Measurements from ENCODE around the gene TEAD3.
"Not testable (repeated sequence)": the region's sequence is repeated elsewhere in the genome, so short reads cannot be mapped to it uniquely, and the experiment has no call there.

TEAD3 gene

DNA sequence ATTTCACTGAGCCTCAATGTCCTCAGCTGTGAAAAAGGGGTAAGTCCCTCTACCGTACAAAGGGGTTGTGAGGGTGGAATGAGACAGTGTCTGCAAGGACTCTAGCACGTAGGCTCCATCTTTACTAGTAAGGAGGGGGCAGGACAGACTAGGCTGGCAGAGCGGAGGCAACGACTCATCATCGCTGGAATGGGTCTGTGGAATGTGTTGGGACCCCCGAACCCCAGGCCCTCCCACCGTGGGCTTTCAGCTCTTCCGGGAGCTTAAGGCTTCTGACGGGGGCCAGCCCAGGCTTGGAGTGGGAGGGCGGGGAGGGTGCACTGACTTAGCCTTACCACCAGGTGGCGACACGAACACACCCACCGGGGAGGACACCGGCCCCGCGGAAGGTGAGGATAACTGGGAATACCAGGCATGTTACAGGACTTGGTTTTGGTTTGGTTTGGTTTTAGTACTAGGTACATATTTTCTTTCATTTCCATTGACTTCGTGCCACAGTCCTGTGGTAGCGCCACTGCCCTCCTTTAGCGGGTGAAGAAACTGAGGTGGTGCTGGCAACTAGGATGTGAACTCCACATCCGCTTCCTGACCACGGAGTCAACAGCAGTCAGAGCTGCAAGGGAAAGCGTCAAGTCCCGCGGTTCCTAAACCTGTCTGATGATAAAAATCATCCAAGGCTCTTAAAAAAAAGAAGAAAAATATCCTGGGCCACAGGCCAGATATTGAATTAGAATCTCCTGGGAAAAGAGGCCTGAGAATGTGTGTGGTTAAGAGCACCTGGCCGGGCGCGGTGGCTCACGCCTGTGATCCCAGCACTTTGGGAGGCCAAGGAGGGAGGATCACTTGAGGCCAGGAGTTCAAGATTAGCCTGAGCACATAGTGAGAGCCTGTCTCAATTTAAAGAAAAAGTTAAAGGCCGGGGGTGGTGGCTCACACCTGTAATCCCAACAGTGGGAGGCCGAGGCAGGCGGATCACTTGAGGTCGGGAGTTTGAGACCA lies 26.1 kb upstream of the TEAD3 start:
- H3K9me3 ChIP-seq (ENCODE audit: control insufficient read depth, insufficient read depth, low read length): no peaks in the 10 kb centered on the region
- no peaks in the 10 kb centered on the region for H3K36me3 ChIP-seq (ENCODE audit: control insufficient read depth, insufficient read depth, low read length)
- WGBS (ENCODE audit: insufficient coverage, insufficient read length): no CpG with 5 or more reads among the region's 32 CpGs
- no peaks in the 10 kb centered on the region for H3K27me3 ChIP-seq (ENCODE audit: control insufficient read depth, insufficient read depth, low read length)
- no peak overlapping the region for H3K27ac ChIP-seq (ENCODE audit: low read length)
- no peak overlapping the region for H3K4me3 ChIP-seq (ENCODE audit: low read length)
- H3K4me1 ChIP-seq (ENCODE audit: control insufficient read depth, insufficient read depth, low read length): no peaks in the 10 kb centered on the region
- peak; percentile 50 for DNase-seq (ENCODE audit: low read depth, low spot score)

DNA sequence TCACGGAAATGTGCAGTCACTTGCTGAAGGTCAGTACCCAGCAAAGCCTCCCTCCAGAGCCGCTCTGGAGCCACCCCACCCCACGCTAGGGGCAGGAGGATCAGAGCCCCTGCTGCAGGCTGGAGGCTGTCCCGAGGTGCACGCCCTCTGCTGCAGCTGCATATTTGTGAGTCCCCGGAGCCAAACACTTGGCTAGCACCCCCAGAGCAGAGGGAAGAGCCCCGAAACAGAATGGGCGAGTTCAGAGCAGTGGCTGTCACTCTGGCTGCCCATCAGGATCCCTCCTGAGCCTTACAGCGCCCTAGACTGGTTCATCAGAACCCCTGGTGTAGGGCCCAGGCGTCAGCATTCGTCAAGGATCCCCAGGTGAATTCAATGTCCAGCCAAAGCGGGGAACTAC lies 25.3 kb upstream of the TEAD3 start:
- H3K27ac ChIP-seq (ENCODE audit: low read length): no peak overlapping the region
- H3K9me3 ChIP-seq (ENCODE audit: control insufficient read depth, insufficient read depth, low read length): no peaks in the 10 kb centered on the region
- no peak for DNase-seq (ENCODE audit: low read depth, low spot score)
- no peaks in the 10 kb centered on the region for H3K27me3 ChIP-seq (ENCODE audit: control insufficient read depth, insufficient read depth, low read length)
- H3K4me1 ChIP-seq (ENCODE audit: control insufficient read depth, insufficient read depth, low read length): no peaks in the 10 kb centered on the region
- WGBS (ENCODE audit: insufficient coverage, insufficient read length): no CpG with 5 or more reads among the region's 12 CpGs
- H3K36me3 ChIP-seq (ENCODE audit: control insufficient read depth, insufficient read depth, low read length): no peaks in the 10 kb centered on the region
- H3K4me3 ChIP-seq (ENCODE audit: low read length): no peak overlapping the region

- no peaks in the 10 kb centered on the region for H3K9me3 ChIP-seq (ENCODE audit: control insufficient read depth, insufficient read depth, low read length)
- no CpG with 5 or more reads among the region's 4 CpGs for WGBS (ENCODE audit: insufficient coverage, insufficient read length)
- no peak overlapping the region for H3K27ac ChIP-seq (ENCODE audit: low read length)
- DNase-seq (ENCODE audit: low read depth, low spot score): no peak
- no peaks in the 10 kb centered on the region for H3K27me3 ChIP-seq (ENCODE audit: control insufficient read depth, insufficient read depth, low read length)
- H3K36me3 ChIP-seq (ENCODE audit: control insufficient read depth, insufficient read depth, low read length): no peaks in the 10 kb centered on the region
- no peak overlapping the region for H3K4me3 ChIP-seq (ENCODE audit: low read length)
- H3K4me1 ChIP-seq (ENCODE audit: control insufficient read depth, insufficient read depth, low read length): no peaks in the 10 kb centered on the region
Observed at GRCh38 chr6:35521235-35521634, 24.4 kb upstream of the TEAD3 start.

GRCh38 chr6:35519313-35520015 lies 22.6 kb upstream of the TEAD3 start:
- Histone ChIP-seq H3K9me3 (ENCODE audit: control insufficient read depth, insufficient read depth, low read length) (no peaks in the 10 kb centered on the region), H3K4me3 (ENCODE audit: low read length) (no peak overlapping the region), H3K27me3 (ENCODE audit: control insufficient read depth, insufficient read depth, low read length) (no peaks in the 10 kb centered on the region), H3K27ac (ENCODE audit: low read length) (no peak overlapping the region), H3K36me3 (ENCODE audit: control insufficient read depth, insufficient read depth, low read length) (no peaks in the 10 kb centered on the region), H3K4me1 (ENCODE audit: control insufficient read depth, insufficient read depth, low read length) (no peaks in the 10 kb centered on the region)
- DNase-seq (ENCODE audit: low read depth, low spot score): no peak
- no CpG with 5 or more reads among the region's 9 CpGs for WGBS (ENCODE audit: insufficient coverage, insufficient read length)

DNA sequence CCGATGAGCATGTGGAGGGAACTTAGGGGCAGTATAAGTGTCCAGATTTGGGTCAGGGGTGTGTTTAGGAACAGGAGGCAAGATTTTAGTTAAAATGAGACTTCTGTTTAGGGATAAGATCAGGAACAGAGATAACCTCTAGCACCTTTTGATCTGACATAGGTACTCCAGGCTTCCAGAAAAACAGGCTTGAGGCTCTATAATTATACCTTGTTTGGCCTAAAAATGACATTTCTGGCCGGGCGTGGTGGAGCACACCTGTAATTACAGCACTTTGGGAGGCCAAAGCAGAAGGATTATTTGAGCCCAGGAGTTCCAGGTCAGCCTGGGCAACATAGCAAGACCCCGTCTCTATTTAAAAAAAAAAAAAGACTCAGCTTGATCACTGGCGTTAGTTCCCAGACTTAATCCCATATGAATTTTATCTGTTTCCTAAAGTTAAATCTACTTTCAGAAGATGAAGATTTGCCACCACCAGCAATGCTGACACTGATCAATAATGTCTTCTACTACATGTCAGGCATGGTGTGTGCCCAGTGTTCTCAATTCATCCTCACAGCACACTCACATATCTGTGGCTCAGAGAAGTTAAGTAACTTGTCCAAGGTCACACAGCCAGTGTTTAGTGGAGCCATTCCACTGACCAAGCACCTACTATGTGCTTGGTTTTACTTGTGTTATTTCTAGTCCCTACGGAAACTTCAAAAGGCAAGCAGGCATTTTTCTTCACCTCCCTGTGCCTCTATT lies 21.9 kb upstream of the TEAD3 start:
- Histone ChIP-seq H3K4me3 (ENCODE audit: low read length) (no peak overlapping the region), H3K27ac (ENCODE audit: low read length) (no peak overlapping the region), H3K36me3 (ENCODE audit: control insufficient read depth, insufficient read depth, low read length) (no peaks in the 10 kb centered on the region), H3K27me3 (ENCODE audit: control insufficient read depth, insufficient read depth, low read length) (no peaks in the 10 kb centered on the region), H3K4me1 (ENCODE audit: control insufficient read depth, insufficient read depth, low read length) (no peaks in the 10 kb centered on the region), H3K9me3 (ENCODE audit: control insufficient read depth, insufficient read depth, low read length) (no peaks in the 10 kb centered on the region)
- DNase-seq (ENCODE audit: low read depth, low spot score): no peak
- no CpG with 5 or more reads among the region's 6 CpGs for WGBS (ENCODE audit: insufficient coverage, insufficient read length)

GRCh38 chr6:35517978-35518377 lies 21.1 kb upstream of the TEAD3 start:
- H3K27me3 ChIP-seq (ENCODE audit: control insufficient read depth, insufficient read depth, low read length); H3K27ac ChIP-seq (ENCODE audit: low read length); H3K4me3 ChIP-seq (ENCODE audit: low read length); H3K36me3 ChIP-seq (ENCODE audit: control insufficient read depth, insufficient read depth, low read length); DNase-seq (ENCODE audit: low read depth, low spot score); H3K4me1 ChIP-seq (ENCODE audit: control insufficient read depth, insufficient read depth, low read length); H3K9me3 ChIP-seq (ENCODE audit: control insufficient read depth, insufficient read depth, low read length): not testable (repeated sequence)
- no CpG with 5 or more reads among the region's 7 CpGs for WGBS (ENCODE audit: insufficient coverage, insufficient read length)

DNA sequence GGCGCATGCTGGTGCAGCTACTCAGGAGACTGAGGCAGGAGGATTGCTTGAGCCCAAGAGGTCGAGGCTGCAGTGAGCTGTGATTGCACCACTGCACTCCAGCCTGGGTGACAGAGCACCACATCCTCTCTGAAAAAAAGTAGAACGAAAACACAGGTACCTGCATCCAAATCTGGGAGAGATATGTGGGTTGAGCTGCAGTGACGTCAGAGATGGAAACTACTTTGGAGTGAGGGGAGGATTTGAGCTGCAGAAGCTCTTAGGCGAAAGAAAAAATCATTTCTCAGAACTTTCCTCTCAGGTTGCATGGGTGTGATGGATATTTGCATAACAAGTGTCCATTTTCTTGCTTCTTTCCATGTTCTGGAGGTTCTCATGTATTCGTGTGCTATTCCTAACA lies 19.8 kb upstream of the TEAD3 start:
- no peak overlapping the region for H3K4me3 ChIP-seq (ENCODE audit: low read length)
- no CpG with 5 or more reads among the region's 6 CpGs for WGBS (ENCODE audit: insufficient coverage, insufficient read length)
- no peaks in the 10 kb centered on the region for H3K27me3 ChIP-seq (ENCODE audit: control insufficient read depth, insufficient read depth, low read length)
- no peak for DNase-seq (ENCODE audit: low read depth, low spot score)
- no peaks in the 10 kb centered on the region for H3K36me3 ChIP-seq (ENCODE audit: control insufficient read depth, insufficient read depth, low read length)
- H3K27ac ChIP-seq (ENCODE audit: low read length): no peak overlapping the region
- peaks cover 3% of the 10 kb centered on the region for H3K4me1 ChIP-seq (ENCODE audit: control insufficient read depth, insufficient read depth, low read length)
- H3K9me3 ChIP-seq (ENCODE audit: control insufficient read depth, insufficient read depth, low read length): no peaks in the 10 kb centered on the region

DNA sequence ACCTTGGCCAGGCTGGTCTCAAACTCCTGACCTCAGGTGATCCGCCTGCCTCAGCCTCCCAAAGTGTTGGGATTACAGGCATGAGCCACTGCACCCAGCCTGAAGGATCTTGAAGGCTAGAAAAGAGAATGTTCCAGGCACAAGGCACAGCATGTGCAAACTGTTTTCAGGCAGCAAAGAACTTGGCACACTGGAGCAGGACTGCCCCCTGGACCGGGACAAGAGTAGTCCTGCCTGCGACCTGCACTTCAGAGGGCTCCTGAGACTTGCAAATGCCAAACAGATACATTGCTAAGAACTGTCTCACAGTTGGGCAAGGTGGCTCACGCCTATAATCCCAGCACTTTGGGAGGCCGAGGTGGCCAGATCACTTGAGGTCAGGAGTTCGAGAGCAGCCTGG lies 19.1 kb upstream of the TEAD3 start:
- not testable (repeated sequence) for DNase-seq (ENCODE audit: low read depth, low spot score); H3K27me3 ChIP-seq (ENCODE audit: control insufficient read depth, insufficient read depth, low read length); H3K4me1 ChIP-seq (ENCODE audit: control insufficient read depth, insufficient read depth, low read length); H3K27ac ChIP-seq (ENCODE audit: low read length); H3K9me3 ChIP-seq (ENCODE audit: control insufficient read depth, insufficient read depth, low read length); H3K36me3 ChIP-seq (ENCODE audit: control insufficient read depth, insufficient read depth, low read length); H3K4me3 ChIP-seq (ENCODE audit: low read length)
- WGBS (ENCODE audit: insufficient coverage, insufficient read length): no CpG with 5 or more reads among the region's 6 CpGs

DNA sequence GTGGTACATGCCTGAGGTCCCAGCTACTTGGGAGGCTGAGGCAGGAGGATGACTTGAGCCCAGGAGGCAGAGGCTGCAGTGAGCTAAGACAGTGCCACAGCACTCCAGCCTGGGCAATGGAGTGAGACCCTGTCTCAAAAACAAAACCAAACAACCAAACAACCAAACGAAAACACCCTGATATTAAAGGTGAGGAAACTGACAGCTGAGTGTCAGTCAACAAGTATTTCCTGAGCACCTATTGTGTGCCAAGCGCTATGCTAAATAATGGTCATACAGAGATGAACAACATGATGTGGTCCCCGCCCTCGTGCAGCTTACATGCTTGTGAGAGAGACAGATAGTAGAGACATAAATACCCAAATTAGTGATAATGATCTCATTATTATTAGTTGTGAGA lies 17.7 kb upstream of the TEAD3 start:
- Histone ChIP-seq H3K9me3 (ENCODE audit: control insufficient read depth, insufficient read depth, low read length) (no peaks in the 10 kb centered on the region), H3K36me3 (ENCODE audit: control insufficient read depth, insufficient read depth, low read length) (no peaks in the 10 kb centered on the region), H3K4me1 (ENCODE audit: control insufficient read depth, insufficient read depth, low read length) (peaks cover 3% of the 10 kb centered on the region), H3K27ac (ENCODE audit: low read length) (no peak overlapping the region), H3K4me3 (ENCODE audit: low read length) (no peak overlapping the region), H3K27me3 (ENCODE audit: control insufficient read depth, insufficient read depth, low read length) (no peaks in the 10 kb centered on the region)
- DNase-seq (ENCODE audit: low read depth, low spot score): no peak
- WGBS (ENCODE audit: insufficient coverage, insufficient read length): no CpG with 5 or more reads among the region's 4 CpGs

DNA sequence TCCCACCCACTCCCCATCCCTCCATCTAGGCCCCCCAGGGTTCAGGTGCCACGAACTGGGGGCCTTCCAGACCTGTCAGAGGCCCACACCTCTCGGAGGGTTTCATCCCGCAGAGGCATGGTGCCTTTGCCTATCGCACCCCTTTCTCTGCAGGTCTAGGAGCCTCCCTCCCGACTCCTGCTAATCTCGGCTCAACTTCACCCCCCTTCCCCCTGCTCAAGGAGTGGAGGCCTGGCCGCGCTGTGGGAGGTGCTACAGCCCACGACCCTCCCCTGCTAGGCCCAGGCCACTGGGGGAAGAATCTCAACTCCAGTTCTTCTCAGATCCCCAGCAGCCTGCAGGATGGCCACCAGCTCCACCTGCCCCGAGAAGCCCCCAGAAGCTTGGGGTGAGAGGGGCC lies 15.9 kb upstream of the TEAD3 start, which contains the start of gene TULP1:
Gene TULP1, minus strand, starts transcription at position 157 of the 400 bp plus-strand sequence. Its CDS starts 38 bp downstream, at position 119.
- H3K4me3 ChIP-seq (ENCODE audit: low read length): no peak within 1 kb of the TSS
- no CpG with 5 or more reads among the region's 10 CpGs for WGBS (ENCODE audit: insufficient coverage, insufficient read length)
- H3K27me3 ChIP-seq (ENCODE audit: control insufficient read depth, insufficient read depth, low read length): no peaks in the 10 kb centered on the region
- H3K4me1 ChIP-seq (ENCODE audit: control insufficient read depth, insufficient read depth, low read length): peaks cover 3% of the 10 kb centered on the region
- H3K27ac ChIP-seq (ENCODE audit: low read length): no peak within 1 kb of the TSS
- no peak for DNase-seq (ENCODE audit: low read depth, low spot score)
- H3K9me3 ChIP-seq (ENCODE audit: control insufficient read depth, insufficient read depth, low read length): no peaks in the 10 kb centered on the region
- no peaks in the 10 kb centered on the region for H3K36me3 ChIP-seq (ENCODE audit: control insufficient read depth, insufficient read depth, low read length)
